GM13976 (cell line): Measurements from ENCODE around the gene GABRB3.
A peak's percentile ranks its signal among the peaks of the same experiment; 100 is the strongest.

ENCODE experiments used
- DNase-seq: peaks from one replicate; pipeline ENCODE4 v3.0.0; 2012; ENCODE audit warnings: low spot score
- in situ Hi-C: fragments of 300-500 bp; cut with MboI; formaldehyde crosslinking; loops from one replicate; pipeline ENCODE4 v1.12.0; 2022; ENCODE audit warnings: low sequenced_read_pairs, mixed read lengths, inconsistent platforms; ENCODE audit not compliant: unreplicated experiment
- TF ChIP-seq, protein P1 (sequence below): IDR thresholded peaks from 2 replicates; pipeline ENCODE4 v1.5.1; 2012; ENCODE audit warnings: borderline replicate concordance, mild to moderate bottlenecking; ENCODE audit not compliant: insufficient read depth; ENCODE audit errors: extremely low read depth, missing control alignments, control extremely low read depth

Gene GABRB3

DNA sequence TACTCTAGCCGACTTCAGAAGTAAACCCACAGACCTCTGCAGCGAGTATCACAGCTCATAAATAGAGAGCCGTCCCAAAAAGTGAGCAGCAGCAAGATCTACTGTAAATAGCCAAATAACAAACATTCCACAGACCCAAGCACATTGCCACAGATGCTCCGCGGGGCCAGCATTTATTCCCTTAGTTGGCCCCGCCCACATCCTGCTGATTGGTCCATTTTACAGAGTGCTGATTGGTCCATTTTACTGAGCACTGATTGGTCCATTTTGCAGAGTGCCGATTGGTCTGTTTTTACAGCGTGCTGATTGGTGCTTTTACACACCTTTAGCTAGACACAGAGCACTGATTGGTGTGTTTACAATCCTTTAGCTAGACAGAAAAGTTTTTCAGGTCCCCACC is 17.3 kb upstream of the GABRB3 start:
- in situ Hi-C loops: no loop called here
- DNase-seq: no peak
- TF ChIP-seq, protein P1, sequence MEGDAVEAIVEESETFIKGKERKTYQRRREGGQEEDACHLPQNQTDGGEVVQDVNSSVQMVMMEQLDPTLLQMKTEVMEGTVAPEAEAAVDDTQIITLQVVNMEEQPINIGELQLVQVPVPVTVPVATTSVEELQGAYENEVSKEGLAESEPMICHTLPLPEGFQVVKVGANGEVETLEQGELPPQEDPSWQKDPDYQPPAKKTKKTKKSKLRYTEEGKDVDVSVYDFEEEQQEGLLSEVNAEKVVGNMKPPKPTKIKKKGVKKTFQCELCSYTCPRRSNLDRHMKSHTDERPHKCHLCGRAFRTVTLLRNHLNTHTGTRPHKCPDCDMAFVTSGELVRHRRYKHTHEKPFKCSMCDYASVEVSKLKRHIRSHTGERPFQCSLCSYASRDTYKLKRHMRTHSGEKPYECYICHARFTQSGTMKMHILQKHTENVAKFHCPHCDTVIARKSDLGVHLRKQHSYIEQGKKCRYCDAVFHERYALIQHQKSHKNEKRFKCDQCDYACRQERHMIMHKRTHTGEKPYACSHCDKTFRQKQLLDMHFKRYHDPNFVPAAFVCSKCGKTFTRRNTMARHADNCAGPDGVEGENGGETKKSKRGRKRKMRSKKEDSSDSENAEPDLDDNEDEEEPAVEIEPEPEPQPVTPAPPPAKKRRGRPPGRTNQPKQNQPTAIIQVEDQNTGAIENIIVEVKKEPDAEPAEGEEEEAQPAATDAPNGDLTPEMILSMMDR: no peak

DNA sequence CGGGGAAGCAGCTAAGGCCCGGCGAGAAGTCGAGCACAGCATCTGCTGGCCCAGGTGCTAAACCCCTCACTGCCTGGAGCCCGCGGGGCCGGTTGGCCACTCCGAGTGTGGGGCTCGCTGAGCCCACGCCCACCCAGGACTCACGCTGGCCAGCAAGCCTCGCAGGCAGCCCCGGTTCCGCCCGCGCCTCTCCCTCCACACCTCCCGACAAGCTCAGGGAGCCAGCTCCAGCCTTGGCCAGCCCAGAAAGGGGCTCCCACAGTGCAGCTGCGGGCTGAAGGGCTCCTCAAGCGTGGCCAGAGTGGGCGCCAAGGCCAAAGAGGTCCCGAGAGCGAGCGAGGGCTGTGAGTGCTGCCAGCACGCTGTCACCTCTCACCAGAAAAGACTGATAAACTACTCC is 8.9 kb upstream of the GABRB3 start:
- no peak for DNase-seq
- in situ Hi-C loops: no loop called here
- TF ChIP-seq, protein P1: no peak

DNA sequence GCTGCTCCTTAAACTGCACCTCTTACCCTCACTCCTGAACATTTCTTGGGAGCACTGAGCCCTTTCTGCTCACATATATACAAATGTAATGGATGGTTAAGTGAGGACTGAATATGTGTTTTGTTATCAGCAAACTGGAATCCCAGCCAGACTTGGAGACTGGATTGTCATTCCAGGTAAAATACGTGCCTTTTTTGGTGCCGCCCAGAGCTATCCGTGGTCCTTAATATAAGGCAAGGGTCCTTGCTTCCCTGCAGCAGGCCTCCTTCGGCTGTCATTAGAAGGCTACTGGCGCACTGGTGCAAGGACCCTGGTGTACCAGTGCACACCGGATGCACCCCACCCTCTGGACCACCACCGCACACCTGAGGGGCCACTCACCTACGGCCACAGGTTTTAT is 1.1 kb upstream of the GABRB3 start:
- no peak for DNase-seq
- in situ Hi-C loops: no loop called here
- TF ChIP-seq, protein P1: no peak

DNA sequence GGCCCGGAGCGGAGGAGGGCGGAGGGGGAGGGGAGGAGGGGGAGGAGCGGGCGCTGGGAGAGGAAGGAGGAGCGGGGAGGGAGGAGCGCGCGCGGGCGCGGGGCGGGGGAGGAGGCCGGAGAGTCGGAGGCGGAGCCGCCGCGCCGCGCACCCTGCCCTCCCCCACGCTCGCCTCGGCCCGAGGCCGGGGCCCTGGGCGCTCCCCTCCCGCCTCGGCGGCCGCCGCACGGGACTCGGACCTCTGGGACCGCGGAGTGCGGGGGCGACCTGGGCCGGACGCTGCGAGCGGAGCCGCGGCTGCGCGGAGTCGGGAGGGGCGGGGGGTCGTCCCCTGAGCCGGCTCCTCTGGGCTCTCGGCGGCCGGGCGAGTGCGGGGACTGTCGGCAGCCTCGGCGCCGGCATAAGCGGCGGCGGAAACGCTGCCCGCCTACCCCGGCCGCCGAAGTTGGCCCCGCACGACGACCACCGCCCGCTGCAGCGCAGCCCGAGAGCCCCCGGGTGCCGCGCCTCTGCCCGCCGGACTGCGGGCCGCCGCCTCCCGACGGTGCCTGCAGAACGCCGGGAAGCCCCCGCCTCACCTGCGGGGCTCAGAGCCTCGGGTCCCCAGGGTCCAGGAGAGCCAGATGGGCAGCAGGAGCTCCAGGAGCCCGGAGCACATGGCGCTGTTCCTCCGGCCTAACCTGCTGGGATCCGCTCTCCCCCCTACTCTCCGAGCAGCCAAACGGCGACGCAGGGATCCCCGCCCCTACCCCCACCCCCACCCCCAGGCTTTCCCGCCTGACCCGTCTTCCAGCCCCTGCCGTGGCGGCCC is 406 bp upstream of the GABRB3 start:
- TF ChIP-seq, protein P1: no peak
- in situ Hi-C loops: no loop called here
- peak; percentile 22 for DNase-seq

DNA sequence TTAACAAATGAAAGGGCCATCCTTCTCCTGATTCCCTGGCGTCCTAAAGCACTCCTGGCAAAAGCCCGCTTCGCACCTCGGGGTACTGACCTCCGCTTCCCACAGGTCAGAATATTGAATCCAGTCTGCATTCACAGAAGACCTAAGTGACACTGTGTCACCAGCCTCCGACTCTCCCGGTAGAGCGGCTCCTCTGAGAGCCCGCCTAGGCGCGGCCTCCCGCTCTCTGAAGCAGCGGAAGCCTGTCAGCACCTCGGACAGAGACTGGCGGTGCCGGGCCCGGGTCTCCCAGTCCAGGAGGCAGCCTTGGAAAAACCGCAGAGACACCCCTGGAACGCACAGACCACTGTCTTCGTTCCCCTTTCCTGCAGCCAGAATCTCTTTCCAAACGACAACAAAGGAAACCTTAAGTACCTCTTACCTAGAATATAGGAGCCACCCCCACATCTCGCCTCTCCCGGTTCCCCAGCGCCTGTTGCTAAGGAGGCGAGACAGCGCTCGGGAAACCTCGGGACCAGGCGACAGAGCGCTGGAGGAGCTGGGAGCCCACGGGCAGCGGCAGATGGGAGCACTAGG is 1.2 kb downstream of the GABRB3 start:
- in situ Hi-C loops: no loop called here

DNA sequence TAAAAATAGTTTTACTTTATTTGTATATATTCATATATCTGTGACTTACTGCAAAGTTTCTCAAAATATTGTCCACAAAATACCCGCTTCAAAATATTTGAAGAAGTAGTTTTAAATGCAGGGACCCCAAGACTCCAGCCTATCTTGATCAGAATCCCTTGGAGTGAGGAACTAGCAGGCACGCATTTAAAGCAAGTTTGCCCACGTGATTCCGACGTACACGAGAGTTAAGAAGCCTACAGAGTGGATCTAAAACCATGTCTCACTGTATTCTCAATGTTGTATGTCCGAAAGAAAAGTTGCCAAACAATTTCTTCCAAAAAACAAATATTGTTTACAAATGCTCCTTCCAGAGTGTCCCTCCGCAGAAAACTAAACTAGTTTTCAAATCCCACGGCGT is 1.7 kb downstream of the GABRB3 start:
- in situ Hi-C loops: no loop called here
- no peak for DNase-seq
- TF ChIP-seq, protein P1: no peak

More for the DNA sequence above, 1.2 kb downstream of the GABRB3 start:
- peak; percentile 18 for DNase-seq
- TF ChIP-seq, protein P1: no peak
